GM10248 (cell line): ENCODE results near the gene ARHGAP24.

Experiments used
- CTCF ChIA-PET: fragments of 300-600 bp; sonication (Branson Sonifier 250); formaldehyde crosslinking; extraction: SDS; loops from one replicate; lab custom pipeline; 2021; ENCODE audit warnings: antibody characterized with exemption; lab: Yijun Ruan, JAX
- POLR2A ChIA-PET: fragments of 350-650 bp; sonication (Branson Sonifier 250); formaldehyde crosslinking; extraction: SDS; loops from one replicate; lab custom pipeline; 2020; ENCODE audit warnings: antibody characterized with exemption; lab: Yijun Ruan, JAX
- DNase-seq: peaks from one replicate; pipeline ENCODE4 v3.0.0; 2012; ENCODE audit errors: extremely low spot score
- TF ChIP-seq, protein P1 (sequence below): IDR thresholded peaks from 2 replicates; pipeline ENCODE4 v1.5.1; 2012; ENCODE audit warnings: mild to moderate bottlenecking, low read depth; ENCODE audit errors: extremely low read depth, missing control alignments, control extremely low read depth

ARHGAP24 gene

GRCh38 chr4:86043755-86044592 is 569.0 kb downstream of the ARHGAP24 start:
- POLR2A ChIA-PET, result no interaction called here
- CTCF ChIA-PET, result interaction anchor here (1.1 to 4.7 kb wide), 12 partner anchors 8 to 959 kb away, joined by 3 to 21 read pairs (median 6); no protein-coding TSS in a partner anchor
- TF ChIP-seq, protein P1, sequence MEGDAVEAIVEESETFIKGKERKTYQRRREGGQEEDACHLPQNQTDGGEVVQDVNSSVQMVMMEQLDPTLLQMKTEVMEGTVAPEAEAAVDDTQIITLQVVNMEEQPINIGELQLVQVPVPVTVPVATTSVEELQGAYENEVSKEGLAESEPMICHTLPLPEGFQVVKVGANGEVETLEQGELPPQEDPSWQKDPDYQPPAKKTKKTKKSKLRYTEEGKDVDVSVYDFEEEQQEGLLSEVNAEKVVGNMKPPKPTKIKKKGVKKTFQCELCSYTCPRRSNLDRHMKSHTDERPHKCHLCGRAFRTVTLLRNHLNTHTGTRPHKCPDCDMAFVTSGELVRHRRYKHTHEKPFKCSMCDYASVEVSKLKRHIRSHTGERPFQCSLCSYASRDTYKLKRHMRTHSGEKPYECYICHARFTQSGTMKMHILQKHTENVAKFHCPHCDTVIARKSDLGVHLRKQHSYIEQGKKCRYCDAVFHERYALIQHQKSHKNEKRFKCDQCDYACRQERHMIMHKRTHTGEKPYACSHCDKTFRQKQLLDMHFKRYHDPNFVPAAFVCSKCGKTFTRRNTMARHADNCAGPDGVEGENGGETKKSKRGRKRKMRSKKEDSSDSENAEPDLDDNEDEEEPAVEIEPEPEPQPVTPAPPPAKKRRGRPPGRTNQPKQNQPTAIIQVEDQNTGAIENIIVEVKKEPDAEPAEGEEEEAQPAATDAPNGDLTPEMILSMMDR, result peak; percentile 69
- peak; percentile 8 for DNase-seq

- TF ChIP-seq, protein P1, result no peak
- DNase-seq, result no peak
- ChIA-PET CTCF (interaction anchor here (0.8 to 4.7 kb wide), 9 partner anchors 8 to 959 kb away, joined by 3 to 21 read pairs (median 7); no protein-coding TSS in a partner anchor), POLR2A (no interaction called here)
These were observed 569.6 kb downstream of the ARHGAP24 start for GRCh38 chr4:86044593-86044985.

GRCh38 chr4:86048426-86048825 is 573.5 kb downstream of the ARHGAP24 start:
- TF ChIP-seq, protein P1, result no peak
- ChIA-PET CTCF (no interaction called here), POLR2A (no interaction called here)
- DNase-seq, result no peak

DNA sequence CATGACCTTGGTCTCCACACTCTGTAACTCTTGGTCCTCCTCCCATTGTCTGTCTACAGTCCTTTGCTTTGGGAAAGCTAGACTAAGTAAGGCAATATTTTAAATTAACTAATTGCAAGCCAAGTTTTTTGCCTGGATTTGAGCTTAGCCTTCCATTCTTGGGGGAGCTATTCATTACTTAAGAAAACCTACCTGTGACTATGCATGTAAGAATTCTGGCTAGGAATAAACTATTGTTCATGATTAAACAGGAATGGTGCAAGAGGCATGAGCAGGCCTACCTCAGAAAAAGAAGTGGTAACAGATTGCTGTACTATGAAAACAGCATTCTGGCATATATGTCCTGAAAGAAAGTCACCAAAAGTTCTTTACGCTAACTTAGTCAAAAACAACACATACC is 575.5 kb downstream of the ARHGAP24 start:
- TF ChIP-seq, protein P1, result no peak
- POLR2A ChIA-PET, result no interaction called here
- CTCF ChIA-PET, result interaction anchor here (0.9 to 1.5 kb wide), 4 partner anchors 9 to 19 kb away, joined by 3 to 5 read pairs (median 4); no protein-coding TSS in a partner anchor
- DNase-seq, result no peak
